HEK293 (cell line): ENCODE measurements around the gene DOK5.

Experiments
- BCL6B ChIP-seq: fragments of 450-650 bp; formaldehyde crosslinking; IDR thresholded peaks from 2 replicates; pipeline ENCODE4 v1.5.1; 2017; ENCODE audit warnings: missing biosample characterization, missing genetic modification characterization
- CTCF ChIP-seq: fragments of 450-650 bp; formaldehyde crosslinking; IDR thresholded peaks from 2 replicates; pipeline ENCODE4 v1.5.1; 2016; ENCODE audit warnings: missing biosample characterization, missing genetic modification characterization
- HOXD13 ChIP-seq: sonication (generic); formaldehyde crosslinking; IDR thresholded peaks from 2 replicates; pipeline ENCODE4 v1.8.0; 2022; ENCODE audit warnings: missing genetic modification reagents, borderline replicate concordance
- PATZ1 ChIP-seq: fragments of 450-650 bp; formaldehyde crosslinking; IDR thresholded peaks from 2 replicates; pipeline ENCODE4 v1.5.1; 2016; ENCODE audit warnings: missing biosample characterization, missing genetic modification characterization
- PBX3 ChIP-seq: sonication (generic); formaldehyde crosslinking; IDR thresholded peaks from 2 replicates; pipeline ENCODE4 v1.8.1; 2022; ENCODE audit warnings: mild to moderate bottlenecking, moderate library complexity, missing genetic modification reagents
- ZNF548 ChIP-seq: fragments of 450-650 bp; formaldehyde crosslinking; IDR thresholded peaks from 2 replicates; pipeline ENCODE4 v1.5.1; 2016; ENCODE audit warnings: missing biosample characterization, missing genetic modification characterization
- ZNF664 ChIP-seq: fragments of 450-650 bp; formaldehyde crosslinking; IDR thresholded peaks from 2 replicates; pipeline ENCODE4 v1.5.1; 2016; ENCODE audit warnings: missing biosample characterization, missing genetic modification characterization

- TF ChIP-seq CTCF, result no peak
- no peak for TF ChIP-seq ZNF664 (tag by site-specific recombination)
- TF ChIP-seq HOXD13 (CRISPR knock-in tag), result no peak
- no peak for TF ChIP-seq BCL6B (tag by site-specific recombination)
- TF ChIP-seq ZNF548 (tag by site-specific recombination), result no peak
- TF ChIP-seq PATZ1 (tag by site-specific recombination), result no peak
- TF ChIP-seq PBX3, result no peak
These were observed 38.7 kb downstream of the DOK5 start for GRCh38 chr20:54514028-54514607.
